HG03342 (cell line): ENCODE measurements around the gene HSD17B3.
"Not testable (repeated sequence)": the region's sequence is repeated elsewhere in the genome, so short reads cannot be mapped to it uniquely, and the experiment has no call there.

ENCODE experiments used
- ATAC-seq: cut with Tn5 transposase; IDR thresholded peaks from one replicate; pipeline ENCODE4 v1.9.1; 2021; ENCODE audit warnings: mild to moderate bottlenecking, moderate library complexity; ENCODE audit not compliant: unreplicated experiment

The HSD17B3 gene

GRCh38 chr9:96202971-96203780, 98.8 kb downstream of the HSD17B3 start:
- no peak for ATAC-seq

DNA sequence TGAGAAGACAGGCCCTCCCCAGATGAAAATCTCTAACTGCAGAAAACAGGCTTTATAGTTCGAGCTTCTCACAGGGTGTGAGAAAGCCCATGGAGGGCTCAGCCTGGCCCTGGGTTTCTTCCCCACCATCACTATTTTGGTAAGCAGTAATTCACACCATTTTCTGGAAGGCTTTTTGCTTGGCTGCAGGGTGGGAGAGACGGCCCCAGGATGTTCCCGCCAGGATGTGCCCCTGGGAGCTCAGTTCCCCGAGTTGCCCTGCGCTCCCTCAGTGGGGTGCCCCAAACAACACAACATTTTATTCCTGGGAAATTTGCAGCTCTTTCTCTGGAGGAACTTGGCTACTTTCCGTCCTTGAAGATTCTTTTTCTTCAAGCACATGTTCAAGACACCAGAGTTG, 100.8 kb downstream of the HSD17B3 start:
- no peak for ATAC-seq

DNA sequence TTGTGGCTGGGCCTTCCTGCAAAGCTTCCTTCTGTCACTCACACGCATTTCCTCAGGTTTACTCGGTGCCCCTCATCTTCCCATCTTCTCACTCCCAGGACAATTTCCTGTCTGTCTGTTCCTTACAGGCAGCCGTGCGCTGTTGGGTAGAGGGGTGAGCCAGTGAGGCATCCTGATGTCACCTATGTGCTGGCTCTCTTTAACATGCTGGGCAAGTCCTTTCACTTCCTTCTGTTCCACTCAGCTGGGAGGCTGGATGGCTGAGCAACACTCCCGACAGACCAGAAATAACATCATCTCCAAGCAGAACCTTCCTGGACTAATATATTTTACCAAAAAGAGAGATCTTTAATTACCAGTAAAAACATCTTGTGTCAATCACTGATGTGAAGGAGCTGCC, 103.0 kb downstream of the HSD17B3 start:
- ATAC-seq: no peak

GRCh38 chr9:96195541-96195940, 106.4 kb downstream of the HSD17B3 start:
- no peak for ATAC-seq

- ATAC-seq: no peak
Observed at GRCh38 chr9:96193236-96193755, 108.7 kb downstream of the HSD17B3 start.

GRCh38 chr9:96192710-96193109, 109.3 kb downstream of the HSD17B3 start:
- ATAC-seq: no peak

DNA sequence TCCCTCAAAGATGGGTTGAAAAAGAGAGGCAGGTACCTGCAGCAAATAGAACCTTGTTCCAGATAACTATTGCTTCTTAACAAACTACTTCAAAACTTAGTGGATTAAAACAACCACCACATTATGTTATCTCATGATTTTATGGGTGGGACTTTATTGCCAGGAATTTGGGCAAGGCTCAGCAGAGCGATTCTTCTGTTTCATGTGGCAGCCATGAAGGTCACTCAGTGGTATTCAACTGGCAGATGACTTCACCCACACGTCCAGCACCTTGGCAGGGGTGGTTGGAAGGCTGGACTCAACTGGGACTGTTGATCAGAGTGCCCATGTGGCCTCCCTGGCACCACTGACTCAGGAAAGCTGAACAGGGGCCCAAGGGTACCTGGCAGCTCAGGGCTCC, 112.0 kb downstream of the HSD17B3 start:
- no peak for ATAC-seq

DNA sequence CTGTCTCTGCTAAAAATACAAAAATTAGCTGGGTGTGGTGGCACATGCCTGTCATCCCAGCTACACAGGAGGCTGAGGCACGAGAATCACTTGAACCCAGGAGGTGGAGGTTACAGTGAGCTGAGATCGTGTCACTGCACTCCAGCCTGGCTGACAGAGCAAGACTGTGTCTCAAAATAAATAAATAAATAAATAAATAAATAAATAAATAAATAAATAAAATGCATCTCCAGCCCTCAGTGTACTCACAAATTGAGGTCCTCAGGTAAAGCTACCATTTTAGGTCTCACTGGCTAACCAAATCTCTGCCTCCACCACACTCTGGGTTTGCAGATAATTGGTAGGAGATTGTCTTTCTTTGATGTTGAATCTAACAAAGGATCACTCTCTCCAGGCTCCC, 112.4 kb downstream of the HSD17B3 start:
- not testable (repeated sequence) for ATAC-seq

DNA sequence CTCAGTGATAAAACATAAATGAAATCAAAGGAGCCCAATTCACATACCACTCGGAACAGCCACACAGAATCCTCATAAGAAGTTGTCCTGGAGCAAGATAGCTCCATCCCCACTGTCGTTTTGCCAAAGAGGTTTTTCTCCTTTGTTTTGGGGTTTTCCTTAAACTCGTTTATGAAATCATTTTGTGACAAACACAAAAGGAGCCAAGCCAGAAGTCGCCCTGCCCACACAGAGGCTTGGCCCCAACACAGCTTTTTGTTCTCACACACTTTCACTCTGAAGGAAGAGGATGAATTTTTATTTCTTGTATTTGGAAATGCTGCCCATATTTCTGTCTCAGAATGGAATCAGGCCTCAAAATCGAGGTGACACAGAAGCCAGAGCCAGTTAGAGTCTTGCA, 113.4 kb downstream of the HSD17B3 start:
- no peak for ATAC-seq

DNA sequence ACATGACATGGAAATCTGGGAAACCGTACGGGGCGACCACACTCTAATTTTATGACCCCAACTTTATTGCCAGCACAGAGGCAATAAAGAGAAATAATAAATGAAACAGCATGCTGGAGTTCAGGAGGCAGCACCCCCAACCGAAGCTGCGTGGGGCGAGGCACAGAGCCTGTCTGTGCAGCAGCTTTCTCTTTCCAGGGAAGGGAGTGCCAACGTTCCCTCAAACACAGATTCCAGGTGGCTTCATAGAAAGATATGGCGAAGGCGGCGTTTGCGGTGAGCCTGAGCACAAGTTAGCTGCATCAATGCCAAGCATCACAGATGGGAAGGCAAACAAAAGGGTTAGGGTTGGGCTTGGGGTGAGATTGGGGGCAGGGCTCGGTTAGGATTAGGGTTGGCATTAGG, 114.8 kb downstream of the HSD17B3 start:
- no peak for ATAC-seq

GRCh38 chr9:96186591-96187011, 115.4 kb downstream of the HSD17B3 start:
- ATAC-seq: no peak

GRCh38 chr9:96185518-96186156, 116.3 kb downstream of the HSD17B3 start:
- no peak for ATAC-seq
